HG03439 (cell line): Measurements from ENCODE around the gene CTNNA3.
"Not testable (repeated sequence)": the region's sequence is repeated elsewhere in the genome, so short reads cannot be mapped to it uniquely, and the experiment has no call there.

Experiments used
- ATAC-seq: cut with Tn5 transposase; IDR thresholded peaks from one replicate; pipeline ENCODE4 v1.9.1; 2021; ENCODE audit warnings: mild to moderate bottlenecking, moderate library complexity; ENCODE audit not compliant: unreplicated experiment

Gene CTNNA3

DNA sequence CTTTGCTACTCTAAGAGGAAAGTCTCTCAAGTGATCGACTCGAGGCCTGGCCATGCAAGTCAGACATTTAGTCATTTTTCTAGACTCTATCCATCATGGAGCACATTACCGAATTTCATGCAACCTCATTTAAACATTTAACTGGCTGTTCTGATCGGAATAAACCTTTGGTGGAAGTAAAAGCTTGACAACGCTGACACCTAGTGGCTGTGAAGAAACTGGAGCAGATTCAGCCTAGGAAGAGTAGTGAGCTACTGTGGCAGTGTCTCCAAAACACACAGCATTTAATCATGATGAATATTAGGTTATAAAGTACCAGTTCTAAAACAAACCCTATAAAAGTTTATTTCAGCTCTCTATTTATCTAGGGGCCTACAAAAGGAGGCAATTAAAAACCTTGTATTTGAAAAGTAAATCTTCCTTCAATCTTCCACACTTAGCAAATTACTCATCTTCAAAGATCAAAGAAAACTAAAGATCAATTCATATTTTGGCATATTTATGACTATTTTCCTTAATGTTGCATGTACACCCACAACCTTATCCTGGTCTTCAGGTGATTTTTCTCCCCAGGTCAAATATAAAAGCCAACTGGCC lies 175.0 kb downstream of the CTNNA3 start:
- peak; percentile 85 for ATAC-seq

DNA sequence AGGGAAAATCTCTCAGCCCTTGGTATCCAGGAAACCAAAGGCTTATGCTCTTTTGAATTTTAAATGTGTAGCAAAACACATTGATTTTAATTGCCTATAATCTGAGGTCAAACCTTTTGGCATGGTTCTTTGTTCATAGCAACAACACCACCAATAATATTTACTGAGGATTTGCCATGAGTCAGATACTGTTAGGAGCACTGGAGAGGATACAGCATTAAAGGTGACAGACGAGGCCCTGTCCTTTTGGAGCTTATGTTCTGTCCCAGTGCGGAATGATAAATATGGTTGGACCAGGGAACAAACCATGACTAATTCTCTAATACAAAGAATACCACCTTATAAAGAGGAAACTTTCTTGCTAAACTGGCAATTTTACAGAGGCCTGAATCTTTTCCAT lies 176.6 kb downstream of the CTNNA3 start:
- ATAC-seq, result no peak

DNA sequence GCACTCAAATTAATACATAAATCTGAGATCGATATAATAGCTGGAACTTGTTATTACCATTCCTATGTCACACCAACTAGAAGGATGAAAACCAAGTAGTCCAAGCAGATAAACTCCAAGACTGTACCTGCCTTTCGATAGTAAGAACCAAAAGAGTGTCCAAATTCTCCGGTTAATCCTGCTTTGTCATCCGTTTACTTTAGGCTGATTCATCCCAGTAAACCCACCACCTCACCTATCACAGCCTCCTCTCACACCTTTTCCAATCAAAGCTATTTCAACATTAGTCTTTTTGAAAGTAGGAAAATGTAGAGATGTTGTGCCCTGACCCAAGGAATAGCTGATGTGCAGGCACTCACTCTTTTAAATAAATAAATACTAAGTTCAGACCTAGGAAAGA lies 177.2 kb downstream of the CTNNA3 start:
- ATAC-seq, result no peak

DNA sequence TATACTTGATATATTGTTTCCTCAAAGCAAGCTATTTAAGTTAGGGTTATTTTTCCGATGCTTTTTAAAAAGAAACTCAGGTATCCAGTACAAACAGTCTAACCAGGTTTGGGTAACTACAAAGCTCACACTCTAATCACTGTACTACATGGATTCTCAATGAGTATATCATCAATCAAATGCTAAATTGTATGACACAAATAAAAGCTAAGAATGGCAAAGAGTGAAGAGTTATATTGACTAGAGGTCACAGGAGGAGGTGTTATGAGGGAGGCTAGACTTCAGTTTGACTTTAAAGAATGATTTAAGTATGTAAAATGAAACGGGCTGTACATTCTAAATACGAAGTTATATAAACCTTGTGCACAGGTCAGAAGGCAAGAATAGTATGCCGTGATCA lies 178.0 kb downstream of the CTNNA3 start:
- no peak for ATAC-seq

DNA sequence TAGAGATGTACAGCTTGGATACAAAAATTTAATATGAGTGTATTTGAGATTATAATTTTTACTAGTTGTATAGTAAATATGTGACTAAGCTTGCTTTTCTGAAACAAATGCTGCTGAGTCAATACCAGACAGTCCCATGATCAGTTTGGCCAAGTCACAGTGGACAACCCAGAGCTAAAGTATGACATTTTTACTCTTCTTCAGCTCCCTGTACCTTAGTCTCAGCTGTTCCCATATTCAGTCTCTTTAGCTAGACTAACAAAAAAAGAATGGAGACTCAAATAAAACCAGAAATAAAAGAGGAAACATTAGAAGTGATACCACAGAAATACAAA lies 189.3 kb downstream of the CTNNA3 start:
- ATAC-seq, result no peak

DNA sequence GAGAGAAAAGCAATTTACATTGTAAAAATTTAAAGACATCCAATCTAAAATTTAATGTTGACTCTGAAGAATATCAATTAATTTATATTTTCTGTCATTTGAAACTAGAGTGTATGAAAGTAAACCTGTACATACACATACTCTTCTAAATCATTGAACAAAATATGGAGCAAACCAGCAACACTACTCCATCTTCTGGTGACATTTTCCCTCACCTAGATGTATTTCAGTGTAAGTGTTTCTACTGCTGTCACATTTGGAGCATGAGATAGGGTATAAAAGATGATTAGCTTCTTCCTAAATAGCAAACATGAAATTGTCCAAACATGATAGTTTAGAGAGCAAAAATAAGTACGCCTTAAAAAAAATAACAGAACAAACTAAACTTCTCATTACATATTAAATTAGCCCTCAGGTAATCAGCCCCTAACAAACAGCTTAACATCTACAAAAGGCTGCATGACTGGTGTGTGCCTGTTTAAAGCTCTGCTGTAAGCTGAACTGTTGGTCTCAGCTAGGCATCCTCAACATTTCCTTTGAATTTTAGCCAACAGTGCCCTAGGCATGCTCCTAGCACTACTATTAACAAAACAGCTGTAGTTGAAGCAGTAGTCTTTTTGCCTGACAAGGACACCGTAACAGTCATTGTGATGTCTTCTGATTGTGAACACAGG lies 189.8 kb downstream of the CTNNA3 start:
- ATAC-seq, result no peak

DNA sequence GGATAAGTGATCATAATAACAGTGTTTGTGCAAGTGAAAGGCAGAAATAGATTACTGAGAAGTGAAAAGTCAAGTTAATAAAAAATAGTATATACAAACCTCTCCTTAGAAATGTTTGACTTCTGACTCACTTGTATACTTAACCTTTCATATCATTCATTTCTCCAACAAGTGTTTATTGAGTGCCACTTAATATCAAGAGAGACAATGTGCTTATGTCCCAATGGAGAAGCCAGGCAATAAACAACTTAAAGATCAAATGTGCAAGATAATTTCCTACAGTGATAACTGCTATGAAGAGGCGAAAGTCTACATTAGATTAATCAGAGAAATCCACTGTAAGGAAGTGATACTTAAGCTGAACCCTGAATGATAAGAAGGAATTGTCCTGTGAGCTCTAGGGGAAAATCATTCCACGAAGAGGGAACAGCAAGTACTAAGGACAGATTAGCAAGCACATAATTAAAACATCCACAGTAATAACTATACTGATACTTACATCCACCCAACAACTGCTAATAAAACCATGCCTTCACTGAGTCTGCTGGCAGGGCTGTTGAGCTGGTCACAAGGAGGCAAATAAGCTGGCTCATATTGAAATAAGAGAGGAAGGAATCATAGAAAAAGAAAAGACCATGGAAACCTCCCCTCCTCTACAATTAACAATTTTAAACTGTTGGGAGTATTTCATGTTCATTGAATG lies 203.5 kb downstream of the CTNNA3 start:
- no peak for ATAC-seq

DNA sequence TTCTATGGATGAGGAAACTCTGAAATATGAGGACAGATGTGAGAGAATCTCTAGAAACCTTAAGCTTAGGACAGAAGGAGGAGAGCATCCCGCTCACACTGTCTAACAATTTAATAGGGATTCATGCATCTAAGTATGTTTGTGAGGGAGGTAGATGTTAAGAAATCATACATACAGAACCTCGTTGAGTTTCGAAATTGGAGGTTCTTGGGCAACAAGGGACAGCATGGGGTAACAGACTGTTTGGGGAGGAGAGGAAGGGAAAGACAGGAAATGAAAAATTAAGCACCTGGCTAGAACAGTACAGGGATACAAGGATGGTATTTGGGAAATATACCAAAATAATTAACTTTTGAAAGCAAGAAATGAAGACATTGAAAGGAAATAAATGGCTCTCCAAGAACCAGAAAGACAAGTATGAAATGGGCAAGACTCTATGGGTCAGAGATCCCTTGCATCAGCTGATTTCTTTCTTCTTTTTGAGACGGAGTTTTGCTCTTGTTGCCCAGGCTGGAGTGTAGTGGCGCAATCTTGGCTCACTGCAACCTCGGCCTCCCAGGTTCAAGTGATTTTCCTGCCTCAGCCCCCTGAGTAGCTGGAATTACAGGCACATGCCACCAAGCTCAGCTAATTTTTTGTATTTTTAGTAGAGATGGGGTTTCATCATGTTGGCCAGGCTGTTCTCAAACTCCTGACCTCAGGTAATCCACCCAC lies 207.9 kb downstream of the CTNNA3 start:
- no peak for ATAC-seq

DNA sequence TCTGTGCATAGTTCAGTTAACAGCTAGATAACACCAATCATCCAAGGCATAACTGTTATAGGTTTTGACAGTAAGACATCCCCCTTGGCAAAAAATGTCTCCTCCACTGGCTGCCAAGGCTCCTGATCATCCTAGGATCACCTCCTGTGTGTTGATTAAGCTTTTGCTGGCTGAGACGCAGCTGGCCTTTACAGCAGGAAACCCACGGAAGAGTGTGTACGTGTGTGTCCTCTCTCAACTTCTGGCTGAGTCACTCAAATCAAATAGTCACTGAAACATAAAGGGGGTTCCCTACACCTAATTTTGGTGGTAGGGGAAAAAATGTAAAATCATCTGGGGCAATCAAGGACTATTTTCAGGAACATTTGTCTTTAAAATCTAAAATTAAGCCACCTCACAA lies 208.8 kb downstream of the CTNNA3 start:
- no peak for ATAC-seq

DNA sequence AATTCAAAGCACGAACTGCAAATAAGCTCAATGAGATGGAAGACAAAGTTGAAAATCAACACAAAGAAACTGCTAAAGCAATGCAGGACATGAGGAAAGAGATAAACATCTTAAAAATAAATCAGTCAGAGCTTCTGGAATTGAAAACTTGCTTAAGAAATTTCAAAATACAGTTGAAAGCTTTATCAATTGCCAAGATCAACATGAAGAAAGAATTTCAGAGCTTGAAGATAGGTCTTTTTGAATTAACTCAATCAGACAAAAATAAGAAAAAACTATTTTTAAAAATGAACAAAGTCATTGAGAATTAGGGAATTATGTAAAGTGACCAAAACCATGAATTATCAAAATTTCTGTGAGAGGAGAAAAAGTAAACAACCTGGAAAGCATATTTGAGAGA lies 218.1 kb downstream of the CTNNA3 start:
- no peak for ATAC-seq

DNA sequence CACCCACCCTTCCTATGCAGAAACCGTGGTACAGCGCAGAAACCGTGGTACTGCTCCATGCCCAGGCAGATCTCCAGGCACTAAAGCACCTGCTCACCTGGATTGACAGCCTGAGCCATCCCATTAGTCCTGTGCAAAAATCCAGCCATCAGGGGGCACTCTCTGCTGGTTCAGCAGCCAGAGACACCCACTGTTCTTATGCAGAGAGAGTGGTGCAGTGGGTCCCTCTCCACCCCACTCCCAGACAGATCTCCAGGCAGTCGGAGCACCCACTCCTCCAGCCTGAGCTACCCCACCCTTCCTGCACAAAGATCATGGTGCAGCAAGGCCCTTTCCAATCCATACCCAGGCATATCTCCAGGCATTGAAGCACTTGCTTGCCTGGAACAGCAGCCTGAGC lies 219.8 kb downstream of the CTNNA3 start:
- no peak for ATAC-seq

DNA sequence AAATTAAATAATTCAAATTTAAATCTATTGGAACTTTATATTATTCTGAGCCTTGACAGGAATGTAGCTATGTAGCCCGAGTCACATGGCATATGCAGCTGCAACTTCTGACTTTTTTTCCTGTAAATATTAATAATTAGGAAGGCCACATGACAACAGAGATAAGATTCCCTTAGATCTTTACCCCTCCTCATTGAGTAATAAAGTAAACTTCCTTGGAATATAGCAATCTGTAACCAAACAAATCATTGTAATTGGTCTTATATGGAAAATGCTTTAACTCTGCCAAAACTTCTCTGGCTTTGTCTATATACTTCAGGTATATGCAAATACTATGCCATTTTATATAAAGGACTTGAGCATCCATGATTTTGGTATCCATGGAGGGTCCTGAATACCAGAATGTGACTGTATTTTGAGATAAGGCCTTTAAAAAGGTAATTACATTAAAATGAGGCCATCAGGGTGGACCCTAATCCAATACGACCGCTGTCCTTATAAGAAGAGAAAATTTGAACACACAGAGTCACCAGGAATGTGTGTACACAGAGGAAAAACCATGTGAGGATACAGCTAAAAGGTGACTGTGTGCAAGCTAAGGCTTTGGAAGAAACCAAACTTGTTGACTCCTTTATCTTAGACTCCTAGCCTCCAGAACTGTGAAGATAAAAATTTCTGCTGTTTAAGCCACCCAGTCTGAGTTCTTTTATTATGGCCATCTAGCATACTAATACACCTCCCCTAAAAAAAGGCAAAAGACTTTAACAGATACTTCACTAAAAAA lies 222.0 kb downstream of the CTNNA3 start:
- no peak for ATAC-seq

DNA sequence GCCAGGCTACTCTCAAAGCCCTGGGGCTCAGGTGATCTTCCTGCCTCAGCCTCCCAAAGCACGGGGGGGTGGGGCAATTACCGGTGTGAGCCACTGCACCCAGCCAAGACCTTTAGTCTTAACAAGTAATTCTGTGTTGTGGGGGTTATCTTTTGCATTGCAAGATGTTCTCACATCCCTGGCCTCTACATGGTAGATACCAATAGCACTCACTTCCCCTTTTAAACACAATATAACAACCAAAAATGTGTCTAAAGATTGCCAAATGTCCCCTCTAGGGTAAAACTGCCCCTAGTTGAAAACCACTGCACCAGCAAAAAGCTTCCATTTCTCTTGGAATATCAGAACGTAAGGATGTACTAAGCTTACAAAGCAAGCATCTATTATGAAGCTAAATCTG lies 225.0 kb downstream of the CTNNA3 start:
- ATAC-seq, result no peak

DNA sequence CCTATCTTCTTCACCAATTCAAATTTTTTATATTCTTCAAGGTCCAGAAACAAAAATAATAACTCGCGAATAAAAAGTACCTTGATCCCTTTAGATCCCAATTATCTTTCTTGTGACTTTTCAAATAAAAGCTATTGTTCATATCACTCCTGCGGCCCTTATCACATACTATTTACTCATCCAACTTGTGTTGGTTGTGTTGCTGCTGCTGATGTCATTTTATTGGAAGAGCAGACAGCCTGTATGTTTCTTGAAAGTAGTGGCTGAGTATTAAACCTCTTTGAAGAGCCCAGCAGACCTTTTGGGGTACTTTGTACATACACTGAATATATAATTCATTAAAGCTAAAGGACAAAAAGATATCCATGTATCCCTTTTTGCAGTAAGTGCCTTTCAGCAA lies 231.7 kb downstream of the CTNNA3 start:
- no peak for ATAC-seq

DNA sequence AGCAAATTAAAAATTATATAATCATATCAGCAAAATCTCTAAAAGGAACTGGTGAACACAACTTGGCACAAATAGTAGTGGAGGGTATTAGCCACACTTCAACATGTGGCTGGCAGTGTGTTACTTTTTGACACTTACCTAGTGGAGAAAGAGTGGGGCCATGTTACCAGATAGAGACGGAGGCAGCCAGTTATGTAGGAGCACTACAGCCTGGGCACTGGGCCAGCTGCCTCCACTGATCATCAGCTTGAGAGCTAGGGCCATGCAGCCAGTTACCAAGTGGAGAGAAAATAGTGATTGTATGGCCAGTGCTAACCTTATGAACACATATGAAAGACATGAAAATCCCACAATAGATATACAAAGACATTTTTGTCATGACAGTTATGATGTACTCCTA lies 243.1 kb downstream of the CTNNA3 start:
- no peak for ATAC-seq

DNA sequence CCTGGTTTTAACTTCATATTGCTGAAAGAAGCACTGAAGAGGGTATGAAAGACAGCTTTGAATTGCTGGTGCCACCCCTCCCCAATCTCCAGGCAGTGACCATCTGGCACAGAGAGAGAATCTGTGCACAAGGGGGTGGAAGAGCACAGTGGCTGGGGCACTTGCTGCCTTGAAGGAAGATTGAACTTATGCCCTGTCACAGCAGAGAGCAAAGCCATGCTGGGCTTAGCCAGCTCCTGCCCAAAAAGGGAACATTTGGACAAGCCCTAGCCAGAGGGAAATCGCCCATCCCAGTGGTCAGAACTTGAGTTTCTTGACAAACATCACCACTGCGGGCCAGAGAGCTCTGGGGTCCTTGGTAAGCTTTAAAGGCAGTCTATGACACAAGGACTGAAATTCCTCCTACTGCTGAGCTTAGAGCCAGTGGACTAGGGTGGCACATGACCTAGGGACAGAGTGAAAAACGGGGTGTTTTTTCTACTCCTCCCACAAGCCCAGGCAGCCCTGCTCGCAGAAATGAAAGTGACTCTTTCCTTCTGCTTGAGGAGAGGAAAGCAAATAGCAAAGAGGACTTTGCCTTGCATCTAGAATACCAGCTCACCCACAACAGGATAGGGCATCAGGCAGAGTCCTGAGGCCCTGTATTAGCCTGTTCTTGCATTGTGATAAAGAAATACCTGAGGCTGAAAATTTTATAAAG lies 257.2 kb downstream of the CTNNA3 start:
- no peak for ATAC-seq

DNA sequence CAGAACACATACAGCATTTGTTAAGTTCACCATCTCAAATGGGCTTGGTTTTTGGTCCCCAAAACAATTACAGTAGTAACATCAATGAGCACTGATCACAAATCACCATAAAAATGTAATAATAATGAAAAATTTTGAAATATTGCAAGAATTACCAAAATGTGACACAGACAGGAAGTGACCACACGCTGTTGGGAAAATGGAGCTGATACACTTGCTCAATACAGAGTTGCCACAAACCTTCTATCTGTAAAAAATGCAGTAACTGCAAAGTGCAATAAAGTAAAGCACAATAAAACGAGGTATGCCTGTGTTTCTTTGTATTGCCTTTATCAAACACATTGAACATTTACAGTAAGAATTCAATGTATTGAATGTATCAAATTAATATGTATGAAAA lies 262.7 kb downstream of the CTNNA3 start:
- no peak for ATAC-seq

DNA sequence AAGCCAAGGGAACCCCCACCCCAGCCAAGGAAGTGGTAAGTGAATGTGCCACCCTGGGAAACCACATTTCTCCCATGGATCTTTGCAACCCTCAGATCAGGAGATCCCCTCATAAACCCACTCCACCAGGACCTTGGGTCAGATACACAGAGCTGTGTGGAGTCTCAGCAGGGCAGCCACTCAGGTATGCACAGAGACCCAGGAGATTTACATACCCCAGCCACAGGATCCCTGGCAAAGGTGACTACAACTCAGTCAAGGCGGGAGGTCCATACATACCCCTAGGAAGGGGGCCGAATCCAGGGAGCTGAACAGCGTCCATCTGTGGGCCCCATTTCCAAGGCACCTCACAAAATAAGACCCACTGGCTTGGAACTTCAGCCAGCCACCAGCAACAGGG lies 293.4 kb downstream of the CTNNA3 start:
- no peak for ATAC-seq

DNA sequence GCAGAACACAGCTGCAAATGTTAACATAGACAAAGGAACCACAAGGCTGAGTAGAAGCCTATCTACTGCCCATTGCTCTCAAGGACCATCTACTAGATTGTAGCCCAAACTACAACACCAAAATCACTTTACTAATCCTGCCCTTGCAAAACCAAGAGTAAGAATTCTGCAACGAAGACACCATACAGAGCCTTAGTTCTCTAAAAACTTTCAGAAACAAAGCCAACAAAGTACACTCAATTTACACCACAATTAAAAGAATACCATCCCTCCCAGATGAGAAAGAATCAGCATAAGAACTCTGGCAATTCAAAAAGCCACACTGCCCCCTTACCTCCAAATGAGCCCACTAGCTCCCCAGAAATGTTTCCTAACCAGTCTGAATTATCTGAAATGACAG lies 294.3 kb downstream of the CTNNA3 start:
- no peak for ATAC-seq

DNA sequence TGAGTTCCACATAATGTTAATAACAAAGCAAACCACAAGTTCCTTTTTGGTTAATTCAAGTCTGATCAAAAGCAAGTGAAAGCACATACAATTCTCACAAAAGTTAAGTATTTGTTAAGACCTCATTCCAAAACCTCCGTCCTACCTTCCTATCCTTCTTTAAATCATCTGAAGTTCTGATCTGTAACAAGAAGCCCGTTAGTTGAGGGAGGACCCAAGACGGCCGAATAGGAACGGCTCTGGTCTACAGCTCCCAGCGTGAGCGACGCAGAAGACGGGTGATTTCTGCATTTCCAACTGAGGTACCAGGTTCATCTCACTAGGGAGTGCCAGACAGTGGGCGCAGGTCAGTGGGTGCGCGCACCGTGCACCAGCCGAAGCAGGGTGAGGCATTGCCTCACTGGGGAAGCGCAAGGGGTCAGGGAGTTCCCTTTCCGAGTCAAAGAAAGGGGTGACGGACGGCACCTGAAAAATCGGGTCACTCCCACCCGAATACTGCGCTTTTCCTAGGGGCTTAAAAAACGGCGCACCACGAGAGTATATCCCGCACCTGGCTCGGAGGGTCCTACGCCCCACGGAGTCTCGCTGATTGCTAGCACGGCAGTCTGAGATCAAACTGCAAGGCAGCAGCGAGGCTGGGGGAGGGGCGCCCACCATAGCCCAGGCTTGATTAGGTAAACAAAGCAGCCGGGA lies 309.0 kb downstream of the CTNNA3 start:
- ATAC-seq, result not testable (repeated sequence)
